HG03520 (cell line): ENCODE measurements around the gene ATP13A2.
A peak's percentile ranks its signal among the peaks of the same experiment; 100 is the strongest.

ENCODE experiments used
- ATAC-seq: cut with Tn5 transposase; IDR thresholded peaks from one replicate; pipeline ENCODE4 v1.9.1; 2021; ENCODE audit warnings: mild to moderate bottlenecking, moderate library complexity; ENCODE audit not compliant: unreplicated experiment

ATP13A2 gene, protein sequence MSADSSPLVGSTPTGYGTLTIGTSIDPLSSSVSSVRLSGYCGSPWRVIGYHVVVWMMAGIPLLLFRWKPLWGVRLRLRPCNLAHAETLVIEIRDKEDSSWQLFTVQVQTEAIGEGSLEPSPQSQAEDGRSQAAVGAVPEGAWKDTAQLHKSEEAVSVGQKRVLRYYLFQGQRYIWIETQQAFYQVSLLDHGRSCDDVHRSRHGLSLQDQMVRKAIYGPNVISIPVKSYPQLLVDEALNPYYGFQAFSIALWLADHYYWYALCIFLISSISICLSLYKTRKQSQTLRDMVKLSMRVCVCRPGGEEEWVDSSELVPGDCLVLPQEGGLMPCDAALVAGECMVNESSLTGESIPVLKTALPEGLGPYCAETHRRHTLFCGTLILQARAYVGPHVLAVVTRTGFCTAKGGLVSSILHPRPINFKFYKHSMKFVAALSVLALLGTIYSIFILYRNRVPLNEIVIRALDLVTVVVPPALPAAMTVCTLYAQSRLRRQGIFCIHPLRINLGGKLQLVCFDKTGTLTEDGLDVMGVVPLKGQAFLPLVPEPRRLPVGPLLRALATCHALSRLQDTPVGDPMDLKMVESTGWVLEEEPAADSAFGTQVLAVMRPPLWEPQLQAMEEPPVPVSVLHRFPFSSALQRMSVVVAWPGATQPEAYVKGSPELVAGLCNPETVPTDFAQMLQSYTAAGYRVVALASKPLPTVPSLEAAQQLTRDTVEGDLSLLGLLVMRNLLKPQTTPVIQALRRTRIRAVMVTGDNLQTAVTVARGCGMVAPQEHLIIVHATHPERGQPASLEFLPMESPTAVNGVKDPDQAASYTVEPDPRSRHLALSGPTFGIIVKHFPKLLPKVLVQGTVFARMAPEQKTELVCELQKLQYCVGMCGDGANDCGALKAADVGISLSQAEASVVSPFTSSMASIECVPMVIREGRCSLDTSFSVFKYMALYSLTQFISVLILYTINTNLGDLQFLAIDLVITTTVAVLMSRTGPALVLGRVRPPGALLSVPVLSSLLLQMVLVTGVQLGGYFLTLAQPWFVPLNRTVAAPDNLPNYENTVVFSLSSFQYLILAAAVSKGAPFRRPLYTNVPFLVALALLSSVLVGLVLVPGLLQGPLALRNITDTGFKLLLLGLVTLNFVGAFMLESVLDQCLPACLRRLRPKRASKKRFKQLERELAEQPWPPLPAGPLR

DNA sequence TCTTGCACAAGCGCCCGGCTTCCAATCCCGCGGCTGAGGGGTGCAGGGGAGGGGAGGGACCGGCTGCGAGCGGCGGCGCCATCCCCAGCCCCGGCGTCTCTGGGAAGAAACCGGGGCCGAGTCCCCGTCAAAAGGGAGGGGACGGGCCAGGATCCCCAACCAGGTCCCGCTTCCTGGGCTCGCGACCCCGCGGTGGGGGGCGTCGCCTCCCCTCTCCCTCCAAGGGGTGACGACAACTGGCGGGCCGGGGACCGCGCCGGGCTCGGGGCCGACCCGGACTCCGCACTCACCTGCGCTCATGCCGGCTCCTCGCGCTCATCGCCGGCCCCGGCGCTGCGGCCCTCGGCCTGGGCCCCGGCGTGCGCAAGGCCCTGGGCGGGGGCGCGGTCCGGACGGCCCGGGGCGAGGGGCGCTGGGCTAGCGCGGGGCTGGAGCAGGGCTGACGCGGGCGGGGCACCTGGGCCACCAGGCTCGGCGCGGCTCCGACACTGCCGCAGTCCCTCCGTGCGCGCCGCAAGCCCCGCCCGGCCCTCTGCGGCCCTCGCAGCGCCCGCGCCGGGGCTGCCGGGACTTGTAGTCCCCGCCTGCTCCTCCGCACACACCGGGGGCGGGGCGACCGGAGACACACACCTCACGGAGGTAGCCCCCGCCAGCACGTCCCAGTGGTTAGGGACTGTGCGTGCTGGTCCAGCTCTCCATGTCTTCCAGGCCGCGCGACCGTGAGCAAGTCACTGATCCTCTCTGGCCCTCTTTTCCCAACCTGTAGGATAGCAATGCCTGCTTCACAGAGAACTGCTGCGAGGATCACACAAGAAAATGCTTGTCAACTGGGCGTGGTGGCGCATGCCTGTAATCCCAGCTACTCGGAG, at the start of gene ATP13A2:
TSS of gene ATP13A2 (minus strand) at position 490 of the 869 bp plus-strand sequence. CDS start at position 300, 190 bp downstream.
- peak; percentile 84 for ATAC-seq

DNA sequence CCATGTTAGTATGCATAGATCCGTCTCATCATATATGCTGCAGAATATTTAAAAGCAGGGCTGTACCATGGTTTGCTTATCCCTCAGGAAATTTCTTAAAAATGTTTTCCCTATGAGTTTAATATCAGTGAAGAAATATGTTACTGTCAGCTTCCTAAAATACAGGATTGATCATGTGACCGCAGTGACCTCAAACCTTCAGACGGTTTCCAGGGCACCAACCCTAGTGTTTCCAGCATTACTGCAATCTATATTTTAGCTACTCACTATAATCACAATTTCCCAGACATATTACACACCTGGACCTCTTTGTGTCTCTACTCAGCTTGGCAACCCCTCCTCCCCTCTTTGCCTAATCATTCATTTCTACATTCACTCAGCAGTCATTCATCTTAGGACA, 49.8 kb upstream of the ATP13A2 start:
- no peak for ATAC-seq

DNA sequence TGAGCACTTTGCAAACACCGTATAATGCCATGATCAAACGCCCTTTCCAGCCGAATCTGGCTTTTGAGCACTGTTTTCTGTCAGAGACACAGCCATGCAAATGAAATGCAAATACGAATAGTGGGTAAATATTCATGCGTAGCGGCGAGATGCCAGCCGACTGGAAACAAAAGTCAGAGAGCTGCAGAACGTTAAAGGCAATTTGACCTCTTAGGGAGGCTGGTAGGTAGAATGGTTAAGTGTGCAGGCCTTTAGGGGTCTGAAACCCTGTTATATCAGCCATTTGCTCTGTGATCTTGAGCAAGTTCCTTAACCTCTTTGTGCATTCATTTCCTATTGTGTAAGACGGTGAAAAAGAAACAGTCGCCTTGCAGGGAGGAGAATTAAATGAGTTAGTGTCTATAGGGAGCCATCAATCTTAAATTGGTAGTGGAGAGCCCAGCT, 48.6 kb upstream of the ATP13A2 start:
- no peak for ATAC-seq

DNA sequence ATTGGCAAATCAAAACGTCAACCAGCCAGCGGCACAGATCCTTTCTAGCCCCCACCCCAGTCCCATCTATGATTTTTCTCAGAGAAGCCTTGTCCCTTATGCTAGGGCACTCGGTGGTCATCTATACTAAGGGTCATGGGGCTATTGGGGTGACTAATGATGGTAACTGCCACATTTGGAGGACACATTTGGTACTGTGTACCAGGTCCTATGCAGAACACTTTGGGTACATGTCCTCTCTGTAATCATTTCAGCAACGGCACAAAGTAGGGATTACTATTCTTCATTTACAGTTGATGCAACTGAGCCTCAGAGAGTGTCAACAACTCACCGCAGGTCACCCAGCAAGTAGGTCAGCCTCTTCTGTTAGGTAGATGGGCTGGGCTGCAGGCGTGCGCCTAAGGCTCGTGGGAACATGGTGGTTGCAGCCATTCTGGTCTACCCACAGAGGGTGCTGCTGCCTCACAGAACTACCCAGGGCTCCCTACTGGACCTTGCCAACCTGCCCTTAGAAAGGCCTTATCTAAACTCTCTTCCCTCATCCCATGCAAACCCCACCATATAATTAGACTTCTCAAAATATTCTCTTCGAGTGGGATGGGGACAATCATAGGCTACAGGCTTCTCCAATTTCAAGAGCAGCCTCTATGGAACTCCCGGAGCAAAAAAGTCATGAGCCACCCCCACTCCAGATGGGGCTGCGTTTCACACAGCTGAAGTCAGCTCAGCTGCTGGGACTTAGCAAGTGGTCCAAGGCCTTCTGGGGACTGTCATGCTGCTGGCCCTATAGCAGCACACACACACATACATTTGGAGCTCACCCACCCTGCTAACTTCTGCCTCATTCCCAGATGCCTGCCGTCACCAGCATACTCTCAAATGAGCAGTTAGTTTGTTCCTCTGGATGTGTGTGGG, 47.9 kb upstream of the ATP13A2 start:
- no peak for ATAC-seq

DNA sequence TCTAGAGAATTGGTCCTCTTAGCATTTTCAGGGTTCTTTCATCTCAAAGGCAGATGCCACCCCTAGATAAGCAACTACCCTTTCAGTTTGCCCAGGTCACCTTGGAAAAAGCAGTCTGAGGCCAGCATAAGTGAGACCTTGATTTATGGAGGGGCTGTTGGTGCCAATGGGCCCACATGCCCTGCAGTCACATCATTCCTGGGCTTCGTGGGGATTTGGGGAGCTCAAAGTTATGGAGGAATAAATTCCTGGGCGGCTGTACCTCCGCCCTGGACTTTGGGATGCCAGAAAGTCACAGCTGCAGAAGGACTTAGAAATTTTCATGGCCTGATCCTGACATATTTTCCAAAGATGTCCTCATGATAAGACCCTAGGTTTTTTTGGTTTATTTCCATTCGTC, 44.8 kb upstream of the ATP13A2 start:
- no peak for ATAC-seq

DNA sequence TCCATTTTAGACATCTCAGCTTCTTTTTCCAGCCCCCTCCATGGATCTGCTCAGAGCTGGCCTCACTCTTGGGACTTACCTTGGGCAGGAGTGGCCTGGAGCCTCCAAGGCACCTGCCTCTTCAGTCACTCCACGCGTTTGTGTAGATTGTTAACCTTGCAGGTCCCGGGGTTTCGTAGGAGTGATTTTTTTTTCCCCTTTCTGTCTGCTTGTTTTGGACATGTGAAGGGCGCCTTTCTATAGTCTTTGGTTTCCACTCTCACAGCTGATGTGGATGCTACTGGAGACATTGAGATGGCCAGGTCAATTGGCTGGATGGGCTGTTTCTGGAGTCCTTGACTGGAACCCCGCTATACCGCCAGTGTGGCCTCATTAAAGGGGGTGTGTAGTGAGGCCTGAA, 44.1 kb upstream of the ATP13A2 start:
- ATAC-seq: no peak

DNA sequence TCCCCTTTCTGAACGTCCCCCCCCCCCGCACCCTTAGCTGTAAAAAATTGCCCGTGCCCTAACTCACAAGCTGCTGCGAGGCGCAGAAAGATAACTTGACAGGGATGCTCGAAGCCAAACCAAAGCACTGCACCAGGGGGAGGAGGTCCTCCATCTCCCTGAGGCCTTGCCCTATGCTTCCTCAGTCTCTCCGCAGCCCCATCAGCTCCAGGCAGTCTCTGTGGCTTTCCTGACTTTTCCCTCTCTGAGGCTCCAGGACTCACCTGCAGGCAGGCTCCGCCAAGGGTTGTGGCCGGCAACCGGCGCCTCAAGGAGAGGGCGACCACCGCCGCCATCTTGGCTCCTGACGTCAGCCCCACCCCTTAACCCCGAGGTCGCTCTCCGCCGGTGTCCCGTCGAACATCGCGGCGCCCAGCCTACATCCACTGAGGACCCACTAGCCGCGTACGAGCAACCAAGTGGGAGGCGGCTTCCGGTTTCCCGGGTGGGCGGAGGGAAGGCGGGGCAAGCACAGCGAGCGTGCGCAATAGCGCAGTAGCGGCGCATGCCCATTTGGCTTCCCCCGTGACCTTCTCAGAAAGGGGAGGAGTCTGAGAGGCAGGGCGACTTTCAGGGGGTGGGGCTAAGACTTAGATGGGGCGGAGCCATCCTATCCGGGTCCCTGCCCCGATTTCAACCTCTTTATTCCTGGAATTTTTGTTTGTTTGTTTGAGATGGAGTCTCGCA, 42.1 kb upstream of the ATP13A2 start, which contains the start of gene SDHB:
TSS of gene SDHB (minus strand) at position 348 of the 726 bp plus-strand sequence. CDS start at position 335, 13 bp downstream.
- peak; percentile 94 for ATAC-seq

DNA sequence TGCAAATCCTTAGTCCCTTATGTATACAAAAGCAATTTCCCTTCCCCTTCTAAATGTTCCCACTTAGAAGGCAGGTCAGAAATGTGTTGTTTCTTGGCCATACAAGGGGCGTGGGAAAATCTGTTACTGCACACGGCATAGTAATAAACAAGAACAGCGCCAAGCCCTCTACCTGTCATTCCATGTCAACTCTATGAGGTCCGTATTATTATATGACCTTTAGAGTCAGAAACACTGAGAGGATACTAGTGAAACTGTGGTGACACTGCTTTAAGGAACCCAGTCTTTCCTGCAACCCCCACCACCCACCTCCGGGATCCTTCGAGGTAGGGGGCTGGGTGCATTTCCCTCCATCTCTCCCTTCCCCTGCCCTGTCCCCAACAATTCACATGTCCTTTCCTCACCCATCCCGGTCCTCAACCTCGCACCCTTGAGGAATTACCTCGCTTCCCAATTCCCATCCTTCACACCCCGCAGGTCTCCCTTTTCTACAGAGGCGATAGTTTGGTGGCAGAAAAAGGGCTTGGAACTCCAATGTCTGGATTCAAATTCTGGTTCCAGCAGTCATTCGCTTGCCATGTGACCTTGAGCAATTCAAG, 41.5 kb upstream of the ATP13A2 start:
- no peak for ATAC-seq

DNA sequence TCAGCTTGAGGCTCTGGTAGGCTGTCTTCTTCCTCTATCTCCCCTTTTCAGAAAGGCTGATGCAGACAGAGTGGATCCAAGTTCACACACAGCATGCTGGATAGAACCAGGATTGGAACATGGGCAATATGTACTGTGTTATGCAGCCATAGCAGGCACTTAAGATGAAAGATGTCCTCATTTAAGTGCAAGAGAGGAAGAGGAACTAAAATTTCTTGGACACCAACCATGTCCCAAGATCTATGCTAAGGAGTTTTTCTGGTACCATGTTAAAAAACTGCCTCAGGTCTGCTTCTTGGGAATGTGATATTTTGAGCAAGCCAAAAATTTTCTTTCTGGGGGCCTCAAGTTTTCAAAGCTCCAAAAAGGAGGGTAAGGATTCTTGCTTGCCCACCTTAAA, 40.9 kb upstream of the ATP13A2 start:
- ATAC-seq: no peak

DNA sequence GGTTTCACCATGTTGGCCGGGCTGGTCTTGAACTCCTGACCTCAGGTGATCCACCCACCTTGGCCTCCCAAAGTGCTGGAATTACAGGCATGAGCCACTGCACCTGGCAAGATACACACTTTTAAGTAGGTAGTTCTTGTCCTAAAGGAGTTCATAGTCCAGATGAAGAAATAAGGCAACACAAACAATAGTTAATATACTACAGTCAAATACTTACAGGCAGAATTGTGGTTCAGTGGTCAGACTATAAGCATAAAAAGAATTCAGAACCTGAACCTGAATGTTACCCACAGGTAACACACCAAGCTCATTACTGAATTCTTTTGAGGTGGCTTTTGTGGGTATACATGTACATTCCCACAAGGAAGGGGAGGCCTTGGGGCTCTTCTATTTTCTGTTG, 40.3 kb upstream of the ATP13A2 start:
- no peak for ATAC-seq

DNA sequence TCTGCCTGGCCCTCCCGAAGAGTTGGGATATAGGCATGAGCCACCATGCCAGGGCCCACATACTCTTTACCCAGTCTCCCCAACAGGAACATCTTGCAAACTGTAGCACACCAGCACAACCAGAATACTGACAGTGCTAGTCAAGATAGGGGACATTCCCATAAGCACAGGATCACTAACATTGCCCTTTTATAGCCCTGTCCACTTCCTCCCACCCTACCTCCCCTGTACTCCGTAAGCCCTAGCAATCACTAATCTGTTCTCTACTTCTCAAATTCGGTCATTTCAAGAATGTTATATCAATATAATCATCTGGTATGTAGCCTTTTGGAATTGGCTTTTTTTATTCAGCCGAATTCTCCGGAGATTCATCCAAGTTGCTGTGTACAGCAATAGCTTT, 36.2 kb upstream of the ATP13A2 start:
- no peak for ATAC-seq

DNA sequence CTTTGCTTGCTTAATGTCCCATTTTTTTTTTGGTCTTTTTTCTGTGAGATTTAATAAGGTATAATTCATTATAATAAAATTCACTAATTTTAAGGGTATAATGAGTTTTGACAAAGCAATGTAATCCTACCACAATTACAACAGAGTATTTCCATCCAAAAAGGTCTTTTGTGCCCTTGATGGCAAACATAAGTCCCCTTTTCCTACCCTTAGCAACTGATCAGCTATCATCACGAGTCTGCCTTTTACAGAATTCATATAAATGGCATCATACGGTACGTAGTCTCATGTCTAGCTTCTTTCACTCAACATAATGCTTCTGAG, 34.6 kb upstream of the ATP13A2 start:
- ATAC-seq: no peak

DNA sequence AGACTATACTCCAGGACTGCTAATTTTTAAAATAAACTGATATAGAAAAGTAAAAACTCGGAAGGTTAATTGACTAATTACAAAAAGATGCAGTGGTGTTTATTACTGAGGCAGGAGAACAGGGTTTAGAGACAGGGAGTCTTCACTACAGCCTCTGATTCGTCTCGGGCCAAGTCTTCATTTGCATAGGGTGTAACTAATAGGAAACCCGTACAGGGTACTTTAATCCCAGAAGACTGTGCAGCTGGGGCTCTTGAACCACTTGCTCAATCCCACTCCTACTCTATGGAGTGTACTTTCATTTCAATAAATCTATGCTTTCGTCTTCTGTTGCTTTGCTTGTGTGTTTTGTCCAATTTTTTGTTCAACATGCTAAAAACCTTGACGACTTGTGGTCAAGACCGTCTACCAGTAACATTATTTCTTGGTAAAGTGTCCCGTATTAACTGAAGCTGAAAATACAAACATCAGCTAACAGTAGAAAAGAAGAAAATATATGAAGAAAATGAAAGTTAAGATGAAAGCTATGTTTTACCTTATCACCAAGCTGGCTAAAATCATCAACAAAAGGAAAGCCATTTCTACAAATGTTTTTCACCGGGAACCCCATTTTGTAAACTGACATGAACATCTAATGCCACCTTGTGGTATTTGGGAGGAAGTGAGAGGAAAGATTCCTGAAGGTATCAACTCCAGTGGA, 34.1 kb upstream of the ATP13A2 start:
- no peak for ATAC-seq

DNA sequence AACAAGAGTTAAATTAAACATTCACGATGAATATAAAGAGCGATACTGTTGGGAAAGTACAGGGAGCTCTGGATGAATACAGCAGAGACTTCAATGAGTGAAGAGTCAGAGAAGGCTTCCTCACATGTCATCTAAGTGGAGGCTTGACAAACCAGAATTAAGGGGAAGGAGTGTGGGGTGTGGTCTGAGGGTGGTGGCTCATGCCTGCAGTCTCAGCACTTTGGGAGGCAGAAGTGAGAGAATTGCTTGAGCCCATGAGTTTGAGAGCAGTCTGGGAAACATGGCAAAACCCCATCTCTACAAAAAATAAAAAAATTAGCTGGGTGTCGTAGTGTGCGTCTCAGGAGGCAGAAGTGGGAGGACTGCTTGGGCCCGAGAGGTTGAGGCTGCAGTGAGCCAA, 33.4 kb upstream of the ATP13A2 start:
- ATAC-seq: no peak

DNA sequence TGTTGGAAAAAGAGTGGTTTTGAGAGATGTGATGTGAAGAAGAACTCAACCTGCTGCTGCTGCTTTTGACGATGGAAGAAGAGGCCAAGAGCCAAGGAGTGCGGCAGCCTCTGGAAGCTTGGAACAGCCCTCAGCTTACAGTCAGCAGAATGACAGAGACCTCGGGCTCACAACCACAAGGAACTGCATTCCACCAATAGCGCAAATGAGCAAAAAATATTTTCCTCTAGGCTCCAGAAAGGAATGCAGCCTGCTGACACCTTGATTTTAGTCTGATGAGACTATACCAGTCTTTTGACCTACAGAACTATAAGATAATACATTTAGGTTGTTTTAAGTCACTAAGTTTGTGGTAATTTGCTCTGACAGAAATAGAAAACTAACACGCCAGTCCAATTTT, 31.9 kb upstream of the ATP13A2 start:
- ATAC-seq: no peak

DNA sequence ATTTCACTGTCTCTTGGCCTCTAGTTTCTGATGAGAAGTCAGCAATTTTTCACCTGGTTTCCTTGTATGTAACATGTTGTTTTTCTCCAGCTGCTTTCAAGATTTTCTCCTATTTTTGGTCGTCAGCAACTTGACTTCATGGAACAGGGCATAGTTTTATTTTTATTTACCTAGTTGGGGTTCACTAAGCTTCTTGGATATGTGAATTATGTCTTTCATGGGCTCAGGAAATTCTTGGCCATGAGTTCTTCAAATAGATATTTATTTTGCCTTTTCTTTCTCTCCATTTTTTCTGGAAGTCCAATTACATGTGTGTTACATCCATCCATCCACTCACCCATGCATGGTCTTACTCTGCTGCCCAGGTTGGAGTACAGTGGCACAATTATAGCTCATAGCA, 28.4 kb upstream of the ATP13A2 start:
- no peak for ATAC-seq

DNA sequence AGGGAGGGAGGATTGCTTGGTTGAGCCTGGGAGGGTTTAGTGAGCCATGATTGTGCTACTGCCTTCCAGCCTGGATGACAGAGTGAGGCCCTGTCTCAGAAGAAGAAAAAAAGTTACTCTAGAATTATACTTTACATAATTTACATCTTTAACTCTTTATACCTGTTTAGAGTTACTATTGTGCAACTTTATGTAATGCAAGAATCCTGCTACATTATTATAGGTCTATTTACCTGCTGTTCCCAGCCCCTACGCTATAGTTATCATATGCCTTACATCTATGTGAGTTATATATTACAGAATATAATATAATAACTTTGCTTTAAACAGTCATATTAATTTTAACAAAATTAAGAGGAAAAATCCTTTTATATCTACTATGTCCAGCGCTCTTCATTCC, 27.8 kb upstream of the ATP13A2 start:
- no peak for ATAC-seq

DNA sequence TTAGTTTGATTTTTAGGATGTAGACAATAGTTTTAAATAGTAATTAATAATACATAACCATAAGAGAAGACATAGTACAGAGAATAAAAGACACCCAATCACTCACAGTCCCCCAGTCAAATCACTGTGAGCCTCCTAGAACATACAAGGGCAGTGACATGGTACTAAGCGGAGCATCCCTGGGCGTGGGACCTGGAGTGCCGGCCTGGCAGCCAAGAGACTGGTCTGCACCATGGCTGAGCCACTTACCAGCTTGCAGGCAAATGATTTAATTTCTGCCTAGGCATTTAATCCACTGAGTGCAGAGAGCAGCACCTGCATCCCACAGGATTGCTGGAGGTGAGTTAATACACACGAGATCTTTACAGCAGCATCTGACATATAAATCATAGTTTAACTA, 21.8 kb upstream of the ATP13A2 start:
- ATAC-seq: no peak
